ENCODE data around the gene C17orf114.

The C17orf114 gene

GRCh38 chr17:4788159-4788806 lies 13.8 kb downstream of the C17orf114 start:
- DNase-seq (ENCODE audit: low read depth in 2 of 3, low spot score in 1 of 3), result no peak

GRCh38 chr17:4786516-4786915 lies 15.6 kb downstream of the C17orf114 start:
- no peak for DNase-seq (ENCODE audit: low read depth in 2 of 3, low spot score in 1 of 3)

GRCh38 chr17:4786106-4786511 lies 16.0 kb downstream of the C17orf114 start, which contains the start of gene VMO1:
Gene VMO1, minus strand, starts transcription at chr17:4786364. Its CDS starts 12 bp downstream, at chr17:4786352.
- DNase-seq (ENCODE audit: low read depth in 2 of 3, low spot score in 1 of 3), result no peak

- DNase-seq (ENCODE audit: low read depth in 2 of 3, low spot score in 1 of 3), result no peak
Observed at GRCh38 chr17:4785311-4786105, 16.6 kb downstream of the C17orf114 start.

- no peak for DNase-seq (ENCODE audit: low read depth in 2 of 3, low spot score in 1 of 3)
Observed at GRCh38 chr17:4782652-4783051, 19.5 kb downstream of the C17orf114 start.

GRCh38 chr17:4780325-4780955 lies 21.7 kb downstream of the C17orf114 start:
- DNase-seq (ENCODE audit: low read depth in 2 of 3, low spot score in 1 of 3), result no peak

- no peak for DNase-seq (ENCODE audit: low read depth in 2 of 3, low spot score in 1 of 3)
Observed at GRCh38 chr17:4777969-4778760, 24.0 kb downstream of the C17orf114 start.

GRCh38 chr17:4772235-4772613 lies 29.9 kb downstream of the C17orf114 start:
- no peak for DNase-seq (ENCODE audit: low read depth in 2 of 3, low spot score in 1 of 3)

GRCh38 chr17:4771519-4772234 lies 30.5 kb downstream of the C17orf114 start, which contains the start of gene TM4SF5:
Gene TM4SF5, plus strand, starts transcription at chr17:4771886. Its CDS starts 37 bp downstream, at chr17:4771923.
- no peak for DNase-seq (ENCODE audit: low read depth in 2 of 3, low spot score in 1 of 3)

- DNase-seq (ENCODE audit: low read depth in 2 of 3, low spot score in 1 of 3), result no peak
Observed at GRCh38 chr17:4769628-4770027, 32.5 kb downstream of the C17orf114 start.

- no peak for DNase-seq (ENCODE audit: low read depth in 2 of 3, low spot score in 1 of 3)
Observed at GRCh38 chr17:4768298-4768697, 33.8 kb downstream of the C17orf114 start.

GRCh38 chr17:4766723-4767122 lies 35.4 kb downstream of the C17orf114 start:
- DNase-seq (ENCODE audit: low read depth in 2 of 3, low spot score in 1 of 3), result no peak

GRCh38 chr17:4766201-4766600 lies 35.9 kb downstream of the C17orf114 start:
- DNase-seq (ENCODE audit: low read depth in 2 of 3, low spot score in 1 of 3), result no peak

GRCh38 chr17:4764595-4764994 lies 37.5 kb downstream of the C17orf114 start:
- no peak for DNase-seq (ENCODE audit: low read depth in 2 of 3, low spot score in 1 of 3)

- DNase-seq (ENCODE audit: low read depth in 2 of 3, low spot score in 1 of 3), result no peak
Observed at GRCh38 chr17:4759776-4760236, 42.3 kb downstream of the C17orf114 start.

GRCh38 chr17:4753392-4753791 lies 48.7 kb downstream of the C17orf114 start:
- no peak for DNase-seq (ENCODE audit: low read depth in 2 of 3, low spot score in 1 of 3)

- no peak for DNase-seq (ENCODE audit: low read depth in 2 of 3, low spot score in 1 of 3)
Observed at GRCh38 chr17:4751932-4752331, 50.2 kb downstream of the C17orf114 start.

Measured in stimulated activated CD4-positive, alpha-beta T cell treated with anti-CD3 and anti-CD28 coated beads, Interleukin-12 subunit alpha, Interleukin-12 subunit beta, amount 100 ng/mL, for 48 hours (primary cell).